ENCODE data around the gene LDB3. TPM values are rescaled to one million over a fixed set of nuclear protein-coding genes. Genes with fewer than 3 reads are reported as not detected.

LDB3 gene
- 0.05 to 0.16 TPM (median 0.13 TPM) in 5 replicates for total RNA-seq (2022; extraction: Qiagen RNA extraction)

GRCh38 chr10:86668297-86669165 lies at the start of gene LDB3:
Gene LDB3, plus strand, starts transcription at chr10:86668511. Its CDS starts 181 bp downstream, at chr10:86668692.

GRCh38 chr10:86654411-86655172 lies 13.7 kb upstream of the LDB3 start, which contains the start of gene OPN4:
Gene OPN4, plus strand, starts transcription at chr10:86654547. Its CDS starts 237 bp downstream, at chr10:86654784.

GRCh38 chr10:86756511-86757112 lies 88.3 kb downstream of the LDB3 start, which contains the start of gene BMPR1A:
Gene BMPR1A, plus strand, starts transcription at chr10:86756619. Its CDS starts 119,400 bp downstream, at chr10:86876019.

Other genes with a start within 250 kb of the LDB3 start
- gene WAPL, start 146.7 kb upstream of the LDB3 start, total RNA-seq (2022; extraction: Qiagen RNA extraction): 14.6 to 16.5 TPM (median 15.8 TPM) in 5 replicates
- gene OPN4, start 14.0 kb upstream of the LDB3 start, total RNA-seq (2022; extraction: Qiagen RNA extraction): not detected in 5 replicates
- 18.3 to 24.4 TPM (median 23.6 TPM) in 5 replicates for gene BMPR1A, start 88.1 kb downstream of the LDB3 start, total RNA-seq (2022; extraction: Qiagen RNA extraction)

Data from A549 treated with Mapracorat at 1 μM for 4 hours (cell line).